ACHN (cell line): Measurements from ENCODE around the gene SND1.

ENCODE experiments used
- DNase-seq: peaks from one replicate; pipeline ENCODE4 v3.0.0-alpha.2; 2015
- in situ Hi-C: cut with HindIII; loops from 2 replicates; pipeline ENCODE4 v1.10.0; 2017; ENCODE audit warnings: low sequenced_read_pairs, low pct_ligation_motif_present, low pct_unique_long_range_greater_than_20kb

Gene SND1

GRCh38 chr7:127651556-127652332, at the start of gene SND1:
TSS of gene SND1 (plus strand) at chr7:127652194. CDS start at chr7:127652374, 180 bp downstream.
- in situ Hi-C loops, result no loop called here
- peak; percentile 100 for DNase-seq

- DNase-seq, result no peak
- in situ Hi-C loops, result no loop called here
These were observed 43.5 kb upstream of the SND1 start for GRCh38 chr7:127608446-127608845.

GRCh38 chr7:127609297-127609696, 42.7 kb upstream of the SND1 start:
- no peak for DNase-seq
- in situ Hi-C loops, result no loop called here

GRCh38 chr7:127612263-127612662, 39.7 kb upstream of the SND1 start:
- no peak for DNase-seq
- in situ Hi-C loops, result no loop called here

GRCh38 chr7:127616724-127617123, 35.3 kb upstream of the SND1 start:
- no peak for DNase-seq
- in situ Hi-C loops, result no loop called here

GRCh38 chr7:127618042-127618441, 34.0 kb upstream of the SND1 start, which contains the start of gene PAX4:
TSS of gene PAX4 (minus strand) at chr7:127618142. CDS start at chr7:127615928, 2,214 bp downstream.
- in situ Hi-C loops, result no loop called here

GRCh38 chr7:127618775-127619174, 33.2 kb upstream of the SND1 start:
- DNase-seq, result no peak
- in situ Hi-C loops, result no loop called here

More at GRCh38 chr7:127618042-127618441, 34.0 kb upstream of the SND1 start, which contains the start of gene PAX4:
- no peak for DNase-seq

GRCh38 chr7:127619681-127620405, 32.2 kb upstream of the SND1 start:
- in situ Hi-C loops, result no loop called here
- DNase-seq, result no peak

GRCh38 chr7:127620406-127621233, 31.4 kb upstream of the SND1 start:
- in situ Hi-C loops, result no loop called here
- DNase-seq, result no peak

- in situ Hi-C loops, result no loop called here
- no peak for DNase-seq
These were observed 26.7 kb upstream of the SND1 start for GRCh38 chr7:127625331-127625730.

GRCh38 chr7:127628445-127628844, 23.5 kb upstream of the SND1 start:
- in situ Hi-C loops, result no loop called here
- no peak for DNase-seq

GRCh38 chr7:127629268-127629854, 22.6 kb upstream of the SND1 start:
- DNase-seq, result peak; percentile 35
- in situ Hi-C loops, result no loop called here

- no peak for DNase-seq
- in situ Hi-C loops, result no loop called here
These were observed 19.6 kb upstream of the SND1 start for GRCh38 chr7:127632276-127632910.

- DNase-seq, result no peak
- in situ Hi-C loops, result no loop called here
These were observed 16.2 kb upstream of the SND1 start for GRCh38 chr7:127635659-127636285.

- DNase-seq, result no peak
- in situ Hi-C loops, result no loop called here
These were observed 13.8 kb upstream of the SND1 start for GRCh38 chr7:127638197-127638596.

GRCh38 chr7:127644484-127644883, 7.5 kb upstream of the SND1 start:
- no peak for DNase-seq
- in situ Hi-C loops, result no loop called here

GRCh38 chr7:127647636-127648035, 4.4 kb upstream of the SND1 start:
- in situ Hi-C loops, result no loop called here
- no peak for DNase-seq

- DNase-seq, result no peak
- in situ Hi-C loops, result no loop called here
These were observed 3.0 kb upstream of the SND1 start for GRCh38 chr7:127648986-127649385.
